HCT116 (cell line): ENCODE results near the gene ENTPD5.

ENCODE experiments used
- CEBPB ChIP-seq: IDR thresholded peaks from 2 replicates; pipeline ENCODE4 v1.6.1; 2012; ENCODE audit warnings: low read depth
- EGR1 ChIP-seq: IDR thresholded peaks from 2 replicates; pipeline ENCODE4 v1.6.1; 2012; ENCODE audit warnings: low read depth
- EZH2 ChIP-seq: fragments of 200-600 bp; sonication (generic); IDR thresholded peaks from 2 replicates; pipeline ENCODE4 v1.6.1; 2017; ENCODE audit warnings: antibody characterized with exemption, mixed run types
- EZH2phosphoT487 ChIP-seq: fragments of 200-600 bp; IDR thresholded peaks from 2 replicates; pipeline ENCODE4 v1.6.1; 2018; ENCODE audit warnings: antibody characterized with exemption, borderline replicate concordance
- FOSL1 ChIP-seq: IDR thresholded peaks from 2 replicates; pipeline ENCODE4 v1.6.1; 2012; ENCODE audit warnings: low read depth
- JUND ChIP-seq: IDR thresholded peaks from 2 replicates; pipeline ENCODE4 v1.6.1; 2012
- POLR2A ChIP-seq: IDR thresholded peaks from 2 replicates; pipeline ENCODE4 v1.7.0; 2011; ENCODE audit warnings: borderline replicate concordance; ENCODE audit not compliant: insufficient read depth, insufficient read length; ENCODE audit errors: extremely low read depth
- SIN3A ChIP-seq: IDR thresholded peaks from 2 replicates; pipeline ENCODE4 v1.6.1; 2012; ENCODE audit warnings: low read depth
- YY1 ChIP-seq: IDR thresholded peaks from 2 replicates; pipeline ENCODE4 v1.6.1; 2011; ENCODE audit warnings: low read length, low read depth, moderate library complexity, mild to moderate bottlenecking; ENCODE audit not compliant: insufficient replicate concordance; ENCODE audit errors: extremely low read depth
- ZNF274 ChIP-seq: fragments of 200-500 bp; sonication (Bioruptor generic); IDR thresholded peaks from 2 replicates; pipeline ENCODE4 v1.6.1; 2014; ENCODE audit warnings: mild to moderate bottlenecking, low read depth, low read length, inconsistent platforms
- TF ChIP-seq, protein P1 (sequence below), 3 experiments: fragments of 200-600 bp in 1 of 3; sonication (generic) in 1 of 3; IDR thresholded peaks in 2 of 3; conservative IDR thresholded peaks in 1 of 3; 2 replicates each; pipeline ENCODE4 v1.5.1; 2012 to 2017; ENCODE audit warnings: low read depth in 2 of 3, low read length in 2 of 3, antibody characterized with exemption in 1 of 3, borderline replicate concordance in 1 of 3, control low read depth in 1 of 3, mild to moderate bottlenecking in 1 of 3, mixed read lengths in 1 of 3, mixed run types in 1 of 3, moderate library complexity in 1 of 3; ENCODE audit not compliant: insufficient read depth in 1 of 3
- TF ChIP-seq, protein P2 (sequence below): IDR thresholded peaks from 2 replicates; pipeline ENCODE4 v1.6.1; 2012

- TF ChIP-seq, protein P1, sequence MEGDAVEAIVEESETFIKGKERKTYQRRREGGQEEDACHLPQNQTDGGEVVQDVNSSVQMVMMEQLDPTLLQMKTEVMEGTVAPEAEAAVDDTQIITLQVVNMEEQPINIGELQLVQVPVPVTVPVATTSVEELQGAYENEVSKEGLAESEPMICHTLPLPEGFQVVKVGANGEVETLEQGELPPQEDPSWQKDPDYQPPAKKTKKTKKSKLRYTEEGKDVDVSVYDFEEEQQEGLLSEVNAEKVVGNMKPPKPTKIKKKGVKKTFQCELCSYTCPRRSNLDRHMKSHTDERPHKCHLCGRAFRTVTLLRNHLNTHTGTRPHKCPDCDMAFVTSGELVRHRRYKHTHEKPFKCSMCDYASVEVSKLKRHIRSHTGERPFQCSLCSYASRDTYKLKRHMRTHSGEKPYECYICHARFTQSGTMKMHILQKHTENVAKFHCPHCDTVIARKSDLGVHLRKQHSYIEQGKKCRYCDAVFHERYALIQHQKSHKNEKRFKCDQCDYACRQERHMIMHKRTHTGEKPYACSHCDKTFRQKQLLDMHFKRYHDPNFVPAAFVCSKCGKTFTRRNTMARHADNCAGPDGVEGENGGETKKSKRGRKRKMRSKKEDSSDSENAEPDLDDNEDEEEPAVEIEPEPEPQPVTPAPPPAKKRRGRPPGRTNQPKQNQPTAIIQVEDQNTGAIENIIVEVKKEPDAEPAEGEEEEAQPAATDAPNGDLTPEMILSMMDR (IDR thresholded peaks at IDR 0.05 in 2 of 3, conservative IDR thresholded peaks at IDR 0.05 in 1 of 3; ENCODE audit: borderline replicate concordance in 1 of 3, insufficient read depth in 1 of 3, low read depth in 2 of 3, low read length in 2 of 3) = no peak
- TF ChIP-seq YY1 (no peak), POLR2A (no peak), JUND (no peak), FOSL1 (no peak), EGR1 (no peak), ZNF274 (no peak), EZH2phosphoT487 (no peak), SIN3A (no peak), CEBPB (no peak), EZH2 (no peak)
- TF ChIP-seq, protein P2, sequence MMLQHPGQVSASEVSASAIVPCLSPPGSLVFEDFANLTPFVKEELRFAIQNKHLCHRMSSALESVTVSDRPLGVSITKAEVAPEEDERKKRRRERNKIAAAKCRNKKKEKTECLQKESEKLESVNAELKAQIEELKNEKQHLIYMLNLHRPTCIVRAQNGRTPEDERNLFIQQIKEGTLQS = no peak
Observed at GRCh38 chr14:73991092-73991491, 28.0 kb downstream of the ENTPD5 start.
